ENCODE results near the gene TMEM109. TPM values are rescaled to one million over a fixed set of nuclear protein-coding genes. Genes with fewer than 3 reads are reported as not detected.

Gene TMEM109
- 9.7 TPM for total RNA-seq

DNA sequence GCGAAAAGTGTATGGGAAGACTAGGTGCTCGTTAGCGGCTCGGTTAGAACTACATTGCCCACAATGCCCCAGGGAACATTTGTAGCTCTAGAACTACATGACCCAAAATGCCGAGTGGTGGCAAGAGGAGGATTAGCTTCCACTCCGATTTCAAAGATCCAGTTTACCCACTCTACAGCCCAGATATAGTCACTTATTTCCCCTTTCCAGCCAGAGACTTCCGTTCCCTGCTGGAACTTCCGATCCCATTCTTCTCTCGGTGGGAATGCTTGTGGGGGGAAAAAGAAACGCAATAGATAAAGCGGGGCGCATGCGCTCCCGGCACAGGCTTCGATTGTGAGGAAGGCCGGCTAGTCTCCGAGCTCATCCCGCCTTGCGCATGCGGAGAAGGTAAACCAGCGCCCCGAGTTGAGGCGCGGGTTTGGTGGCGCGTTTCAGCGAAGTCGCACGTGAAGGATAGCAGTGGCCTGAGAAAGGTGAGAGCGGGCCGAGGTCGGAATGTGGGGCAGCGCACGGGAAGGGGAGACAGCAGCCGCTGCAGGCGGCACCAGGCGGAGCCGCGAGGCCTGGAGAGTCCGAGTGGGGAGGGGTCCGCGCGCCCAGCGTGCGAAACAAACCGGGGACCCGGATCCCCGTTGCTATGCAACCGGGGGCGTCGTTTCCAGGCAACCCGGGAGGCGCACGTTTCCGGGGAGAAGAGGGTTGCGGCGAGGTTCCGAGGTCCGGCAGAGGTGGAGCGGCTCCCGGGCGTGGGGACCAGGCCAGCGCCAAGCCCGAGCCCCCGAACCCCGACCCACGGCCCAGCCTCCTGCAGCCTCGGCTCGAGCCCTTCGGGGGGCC, at the start of gene TMEM109:
TSS of gene TMEM109 (plus strand) at position 366 of the 840 bp plus-strand sequence. CDS start 5,536 bp downstream, outside the sequence.

DNA sequence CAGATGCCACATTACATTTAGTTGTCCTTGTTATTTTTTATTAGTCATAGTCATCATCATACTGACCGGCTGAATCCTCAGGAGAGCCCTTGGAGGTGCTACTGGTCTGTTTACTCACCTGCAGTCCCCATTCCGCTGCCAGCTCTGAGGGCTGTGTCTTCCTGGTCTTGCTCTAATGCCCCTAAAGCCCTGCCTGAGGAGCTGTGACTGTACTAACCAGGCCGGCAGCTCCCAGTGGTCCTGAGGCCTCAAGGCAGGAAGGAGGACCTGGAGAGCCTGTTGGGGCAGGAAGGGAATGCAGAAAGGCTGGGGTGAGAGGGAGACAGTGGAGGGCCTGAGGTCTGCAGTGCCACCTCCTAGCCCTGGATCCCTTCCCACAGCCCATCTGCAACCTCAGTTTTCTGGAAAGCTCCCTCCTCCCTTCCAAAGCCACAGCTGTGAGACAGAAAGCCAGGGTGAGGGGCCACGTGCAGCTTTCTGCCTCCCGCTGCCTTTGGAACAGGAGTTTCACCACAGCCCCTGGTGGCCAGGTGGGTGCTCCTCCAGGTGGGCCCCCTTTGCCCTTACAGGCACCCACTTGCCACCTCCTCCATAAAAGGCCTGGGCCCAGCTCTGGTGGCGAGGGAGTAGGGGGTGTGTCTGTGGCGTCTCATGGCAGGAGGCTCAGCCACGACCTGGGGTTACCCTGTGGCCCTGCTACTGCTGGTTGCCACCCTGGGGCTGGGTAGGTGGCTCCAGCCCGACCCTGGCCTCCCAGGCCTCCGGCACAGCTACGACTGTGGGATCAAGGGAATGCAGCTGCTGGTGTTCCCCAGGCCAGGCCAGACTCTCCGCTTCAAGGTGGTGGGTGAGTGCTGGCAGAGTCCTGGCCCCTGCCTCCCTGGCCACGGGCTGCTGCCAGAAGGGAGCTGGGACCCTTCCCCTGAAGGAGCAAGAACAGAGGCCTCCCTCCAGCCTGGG, 46.8 kb upstream of the TMEM109 start, which contains the start of gene ZP1:
TSS of gene ZP1 (plus strand) at position 632 of the 960 bp plus-strand sequence. CDS start at position 652, 20 bp downstream.

DNA sequence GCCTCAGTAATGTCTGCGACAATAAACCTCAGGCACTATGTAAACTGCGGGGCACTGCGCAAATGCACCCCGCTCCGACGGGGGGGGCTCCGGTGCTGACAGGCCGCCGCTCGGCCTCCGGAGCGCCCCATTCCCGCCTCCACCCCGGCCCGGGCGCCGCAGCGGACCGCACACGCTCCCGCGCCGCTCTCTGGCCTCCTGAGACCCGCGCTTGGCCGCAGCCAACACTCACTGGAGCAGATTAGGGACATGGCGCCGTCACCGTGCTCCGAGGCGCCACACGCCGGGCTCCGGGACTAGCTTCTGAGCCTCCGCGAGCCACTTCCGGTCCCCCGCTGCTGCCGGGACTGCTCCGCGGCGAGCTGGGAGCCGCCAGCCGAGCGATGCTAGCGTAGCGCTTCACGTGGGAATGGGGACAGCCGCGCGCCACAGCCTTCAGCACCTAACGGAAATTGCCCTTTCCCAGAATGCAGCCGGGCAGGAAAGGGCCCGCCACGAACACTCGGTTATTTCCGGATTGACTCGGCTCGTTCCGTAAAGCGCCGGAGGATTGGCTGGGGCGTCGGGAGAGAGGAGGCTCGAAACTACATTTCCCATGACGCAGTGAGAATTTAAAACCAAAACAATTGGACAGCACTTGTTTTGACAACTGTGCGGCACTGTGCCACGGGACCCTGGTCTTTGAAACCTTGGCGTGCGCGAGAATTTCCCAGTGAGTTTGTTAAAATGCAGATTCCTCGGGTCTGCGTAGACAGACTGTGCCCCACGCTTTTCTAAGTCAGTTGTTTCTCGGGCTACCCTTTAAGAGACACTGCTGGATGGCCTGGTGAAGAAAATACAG, 7.6 kb upstream of the TMEM109 start, which contains the start of gene PRPF19:
TSS of gene PRPF19 (minus strand) at position 454 of the 841 bp plus-strand sequence. CDS start at position 251, 203 bp downstream.

DNA sequence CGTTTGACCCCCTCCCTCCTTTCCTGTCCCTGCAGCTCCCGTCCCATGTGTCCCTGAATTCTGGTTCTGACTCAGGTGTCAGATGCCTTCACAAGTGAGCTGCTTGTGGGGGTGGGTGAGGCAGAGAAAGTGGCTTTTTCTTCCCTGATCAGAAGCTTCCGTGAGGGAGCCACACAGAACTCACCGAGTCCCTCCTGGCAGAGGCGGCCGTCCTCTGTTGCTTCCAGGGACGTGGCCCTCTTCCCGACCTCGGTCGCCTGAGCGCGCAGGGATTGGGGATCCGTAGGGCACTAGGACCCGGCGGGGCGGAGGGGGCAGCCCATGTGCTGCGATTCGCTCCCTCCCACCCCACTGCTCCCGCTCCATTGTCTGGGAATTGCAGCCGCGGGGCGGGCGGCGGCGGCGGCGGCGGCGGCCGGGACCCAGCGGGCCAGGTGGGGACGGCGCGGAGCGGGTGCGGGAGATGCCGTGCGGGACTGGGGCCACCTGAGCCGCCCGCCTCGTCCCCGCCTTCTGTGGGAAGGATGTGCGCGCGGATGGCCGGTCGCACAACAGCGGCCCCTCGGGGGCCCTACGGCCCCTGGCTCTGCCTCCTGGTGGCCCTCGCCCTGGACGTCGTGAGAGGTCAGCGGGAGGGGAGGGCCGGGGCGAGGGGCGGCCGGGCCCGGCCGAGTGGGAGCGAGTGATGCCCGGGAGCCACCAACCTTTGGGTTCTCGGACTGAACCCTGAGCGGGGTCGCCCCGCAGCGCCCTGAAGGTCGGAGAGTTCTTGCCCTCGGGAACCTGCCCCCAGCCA, 10.3 kb downstream of the TMEM109 start, which contains the start of gene TMEM132A:
TSS of gene TMEM132A (plus strand) at position 351 of the 796 bp plus-strand sequence. CDS start at position 525, 174 bp downstream.

GRCh38 chr11:60951904-60952741, 38.2 kb downstream of the TMEM109 start, which contains the start of gene SLC15A3:
SLC15A3 (minus strand) TSS chr11:60952176; CDS start chr11:60951551, 625 bp downstream.

DNA sequence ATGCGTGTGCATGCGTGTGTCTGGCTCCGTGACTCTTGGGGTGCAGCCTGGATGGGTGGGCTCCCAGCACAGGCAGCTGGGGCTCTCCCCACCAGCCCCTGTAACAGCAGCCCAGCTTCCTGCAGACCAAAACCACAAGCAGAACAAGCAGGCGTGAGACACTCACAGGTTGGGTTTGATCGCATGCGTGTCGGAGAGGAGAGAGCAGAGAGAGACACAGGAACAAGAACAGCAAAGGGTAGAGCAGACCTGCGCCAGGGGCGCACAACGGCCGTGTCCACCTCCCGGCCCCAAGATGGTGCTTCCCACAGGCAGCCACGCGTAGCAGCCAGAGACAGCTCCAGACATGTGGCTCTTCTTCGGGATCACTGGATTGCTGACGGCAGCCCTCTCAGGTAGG, 57.6 kb downstream of the TMEM109 start, which contains the start of gene CD6:
TSS of gene CD6 (plus strand) at position 161 of the 400 bp plus-strand sequence. CDS start at position 347, 186 bp downstream.

Other genes starting within 250 kb of the TMEM109 start
- not detected for gene MS4A8, start 214.5 kb upstream of the TMEM109 start, total RNA-seq
- gene MS4A18, start 189.4 kb upstream of the TMEM109 start, total RNA-seq, result not detected
- not detected for gene MS4A15, start 157.3 kb upstream of the TMEM109 start, total RNA-seq
- not detected for gene MS4A10, start 128.8 kb upstream of the TMEM109 start, total RNA-seq
- 5.1 TPM for gene CCDC86, start 72.0 kb upstream of the TMEM109 start, total RNA-seq
- 1.8 TPM for gene PTGDR2, start 58.2 kb upstream of the TMEM109 start, total RNA-seq
- 0.46 TPM for gene ZP1, start 46.6 kb upstream of the TMEM109 start, total RNA-seq
- 47.3 TPM for gene PRPF19, start 7.6 kb upstream of the TMEM109 start, total RNA-seq
- 104 TPM for gene TMEM132A, start 10.3 kb downstream of the TMEM109 start, total RNA-seq
- gene SLC15A3, start 38.0 kb downstream of the TMEM109 start, total RNA-seq, result 9.9 TPM
- 2.3 TPM for gene CD6, start 57.5 kb downstream of the TMEM109 start, total RNA-seq
- gene CD5, start 188.3 kb downstream of the TMEM109 start, total RNA-seq, result not detected
- gene VPS37C, start 247.3 kb downstream of the TMEM109 start, total RNA-seq, result 6.2 TPM